Tibial nerve (tissue), 4 donors: Measurements from ENCODE around the gene TRAF3. TPM values are rescaled to one million over a fixed set of nuclear protein-coding genes. Genes with fewer than 3 reads are reported as not detected.

Source experiments
- DNase-seq, 2 donors: peaks; one replicate each; pipeline ENCODE4 v3.0.0-alpha.2; 2019; ENCODE audit warnings: low spot score in 2 of 2
- H3K27ac ChIP-seq, 4 donors: fragments of 200-600 bp; sonication (generic) in 3 of 4; one replicate each; pipeline ENCODE4 v1.5.1; 2017 to 2019; ENCODE audit warnings: mild to moderate bottlenecking in 1 of 4
- H3K27me3 ChIP-seq, 2 donors: fragments of 200-600 bp; sonication (generic) in 1 of 2; one replicate each; pipeline versions ENCODE4 v1.5.1 to v1.6.0; 2017 to 2019
- H3K36me3 ChIP-seq, 3 donors: fragments of 200-600 bp; sonication (generic); one replicate each; pipeline ENCODE4 v1.5.1; 2018 to 2019
- H3K4me1 ChIP-seq, 4 donors: fragments of 200-600 bp; sonication (generic) in 3 of 4; one replicate each; pipeline ENCODE4 v1.5.1; 2017 to 2019
- H3K4me3 ChIP-seq, 4 donors: fragments of 200-600 bp; sonication (generic) in 3 of 4; one replicate each; pipeline ENCODE4 v1.5.1; 2017 to 2019; ENCODE audit warnings: mild to moderate bottlenecking in 1 of 4, moderate library complexity in 1 of 4
- H3K9me3 ChIP-seq, 4 donors: fragments of 200-600 bp; sonication (generic) in 3 of 4; one replicate each; pipeline ENCODE4 v1.5.1; 2017 to 2019
- CTCF ChIP-seq, 5 experiments: fragments of 200-600 bp in 3 of 5; fragments of 450-650 bp in 2 of 5; sonication (generic) in 3 of 5; IDR thresholded peaks; one replicate each; pipeline ENCODE4 v1.5.1; 2016 to 2019; ENCODE audit warnings: antibody characterized with exemption in 5 of 5, mild to moderate bottlenecking in 3 of 5, moderate library complexity in 2 of 5
- EP300 ChIP-seq, 2 donors: sonication (generic); formaldehyde crosslinking; IDR thresholded peaks; one replicate each; pipeline ENCODE4 v1.6.1; 2017; ENCODE audit warnings: antibody characterized with exemption in 2 of 2, mild to moderate bottlenecking in 1 of 2
- POLR2A ChIP-seq, 2 donors: fragments of 450-650 bp; IDR thresholded peaks; one replicate each; pipeline ENCODE4 v1.6.1; 2017; ENCODE audit warnings: antibody characterized with exemption in 2 of 2, mild to moderate bottlenecking in 2 of 2, moderate library complexity in 2 of 2
- WGBS, 2 donors: methylation state at CpG; one replicate each; pipeline ENCODE4 v1.1.5; 2018; 5-methylcytosine and 5-hydroxymethylcytosine counted together
- total RNA-seq, 4 donors: library from RNA; depleted of rRNA; stranded (reverse); fragments of >200 nt; gene quantifications; one replicate each; pipeline ENCODE4 v1.1.0, GENCODE V29; 2016

Gene TRAF3
- total RNA-seq, 4 donors from 2014 or later, result 4.8 to 20.7 (median 13.4) TPM

GRCh38 chr14:102909462-102909861 lies 132.2 kb downstream of the TRAF3 start:
- Histone ChIP-seq H3K27me3 (no peaks in the 10 kb centered on the region), H3K4me3 (no peak overlapping the region), H3K4me1 (no peaks in the 10 kb centered on the region), H3K9me3 (no peaks in the 10 kb centered on the region), H3K36me3 (peaks cover 0 to 60% (median 0%) of the 10 kb centered on the region in 3 donors), H3K27ac (no peak overlapping the region)
- WGBS, 2 donors, result 88 to 91% methylated on average over 9 to 10 of the region's 10 CpGs
- no peak for DNase-seq
- TF ChIP-seq EP300 (IDR thresholded peaks at IDR 0.05) (no peak), CTCF (IDR thresholded peaks at IDR 0.05) (no peak), POLR2A (IDR thresholded peaks at IDR 0.05) (no peak)

DNA sequence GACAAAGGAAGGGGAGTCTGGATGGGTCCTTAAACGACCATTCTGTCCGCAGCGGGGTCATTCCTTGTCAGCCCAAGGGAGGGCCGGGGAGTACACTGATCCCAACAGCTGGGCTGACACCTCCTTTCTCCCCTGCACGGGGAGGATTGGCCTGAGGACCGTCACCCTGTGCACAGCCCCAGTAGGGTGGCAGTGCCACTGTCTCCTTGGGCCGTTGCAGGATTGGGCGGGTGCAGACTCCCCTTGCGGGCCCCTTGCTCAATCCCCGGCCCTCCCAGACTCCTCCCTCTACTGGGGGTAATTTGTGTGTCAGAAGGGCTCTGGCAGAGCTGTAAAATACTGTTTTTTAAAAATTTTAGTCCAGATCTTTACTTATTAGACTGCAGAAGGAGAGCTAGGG lies 132.7 kb downstream of the TRAF3 start:
- TF ChIP-seq CTCF (IDR thresholded peaks at IDR 0.05) (no peak), EP300 (IDR thresholded peaks at IDR 0.05) (no peak), POLR2A (IDR thresholded peaks at IDR 0.05) (no peak)

DNA sequence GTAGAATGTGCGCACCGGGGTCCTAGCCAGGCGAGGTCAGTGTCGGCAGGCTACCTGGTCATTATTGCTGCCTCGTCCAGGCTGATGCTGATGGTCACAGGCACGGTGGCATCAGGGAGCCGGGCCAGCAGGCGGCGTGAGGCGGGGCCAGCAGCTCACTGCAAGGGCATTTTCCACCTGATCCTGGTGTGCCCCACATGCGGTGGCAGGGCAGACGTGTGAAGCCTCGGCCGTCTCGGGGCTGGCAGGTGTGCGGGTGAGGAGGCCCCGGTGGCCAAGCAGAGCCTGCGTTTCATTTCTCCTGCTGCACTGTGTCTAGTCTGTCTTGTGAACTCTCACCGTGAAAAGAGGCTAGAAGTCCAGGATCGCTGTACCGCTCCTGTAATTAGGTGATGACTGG lies 133.2 kb downstream of the TRAF3 start:
- H3K4me3 ChIP-seq, result no peak overlapping the region
- H3K27ac ChIP-seq, result no peak overlapping the region
- no peak for TF ChIP-seq POLR2A (IDR thresholded peaks at IDR 0.05)
- no peak for TF ChIP-seq EP300 (IDR thresholded peaks at IDR 0.05)
- TF ChIP-seq CTCF (IDR thresholded peaks at IDR 0.05), result no peak
- WGBS, 2 donors, result 85 to 91% methylated on average over 19 to 21 of the region's 21 CpGs
- no peaks in the 10 kb centered on the region for H3K27me3 ChIP-seq
- H3K4me1 ChIP-seq, result no peaks in the 10 kb centered on the region
- no peaks in the 10 kb centered on the region for H3K9me3 ChIP-seq
- DNase-seq, result no peak
- peaks cover 0 to 52% (median 0%) of the 10 kb centered on the region in 3 donors for H3K36me3 ChIP-seq

More for the DNA sequence above, 132.7 kb downstream of the TRAF3 start:
- peaks cover 0 to 57% (median 0%) of the 10 kb centered on the region in 3 donors for H3K36me3 ChIP-seq
- no peak for DNase-seq
- no peaks in the 10 kb centered on the region for H3K4me1 ChIP-seq
- H3K4me3 ChIP-seq, result no peak overlapping the region
- no peaks in the 10 kb centered on the region for H3K27me3 ChIP-seq
- no peaks in the 10 kb centered on the region for H3K9me3 ChIP-seq
- WGBS, 2 donors, result 84 to 89% methylated on average over 9 of the region's 10 CpGs
- H3K27ac ChIP-seq, result no peak overlapping the region

DNA sequence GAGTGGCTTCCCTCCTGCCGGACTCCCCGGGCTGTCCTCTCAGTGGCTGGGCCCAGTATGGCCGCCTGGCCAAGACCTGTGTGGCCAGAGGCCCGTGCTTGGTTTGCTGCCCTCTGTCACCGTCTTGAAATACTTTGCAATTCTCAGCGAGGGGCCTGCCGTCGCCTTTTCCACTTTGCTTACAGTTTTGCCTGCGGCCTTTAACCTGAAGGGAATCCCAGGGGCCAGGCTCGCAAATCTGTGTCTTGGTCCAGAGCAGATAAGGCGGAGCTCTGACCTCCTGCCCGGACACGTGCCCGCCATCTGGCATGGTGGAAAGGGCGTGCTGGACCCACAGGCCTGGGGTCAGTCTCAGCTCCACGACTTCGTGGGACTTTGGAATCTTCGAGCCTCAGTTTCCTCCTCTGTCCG lies 134.3 kb downstream of the TRAF3 start:
- no peaks in the 10 kb centered on the region for H3K27me3 ChIP-seq
- H3K27ac ChIP-seq, result no peak overlapping the region
- no peak for DNase-seq
- no peaks in the 10 kb centered on the region for H3K9me3 ChIP-seq
- no peak for TF ChIP-seq EP300 (IDR thresholded peaks at IDR 0.05)
- no peak for TF ChIP-seq CTCF (IDR thresholded peaks at IDR 0.05)
- no peak for TF ChIP-seq POLR2A (IDR thresholded peaks at IDR 0.05)
- H3K36me3 ChIP-seq, result peaks cover 0 to 43% (median 0%) of the 10 kb centered on the region in 3 donors
- H3K4me1 ChIP-seq, result no peaks in the 10 kb centered on the region
- H3K4me3 ChIP-seq, result no peak overlapping the region
- 71 to 76% methylated on average over 18 to 19 of the region's 19 CpGs for WGBS, 2 donors

GRCh38 chr14:102911991-102912761 lies 134.9 kb downstream of the TRAF3 start:
- Histone ChIP-seq H3K27ac (no peak overlapping the region), H3K36me3 (peaks cover 0 to 37% (median 0%) of the 10 kb centered on the region in 3 donors), H3K4me3 (no peak overlapping the region), H3K9me3 (no peaks in the 10 kb centered on the region), H3K27me3 (no peaks in the 10 kb centered on the region), H3K4me1 (no peaks in the 10 kb centered on the region)
- no peak for TF ChIP-seq POLR2A (IDR thresholded peaks at IDR 0.05)
- TF ChIP-seq CTCF (IDR thresholded peaks at IDR 0.05), result no peak
- TF ChIP-seq EP300 (IDR thresholded peaks at IDR 0.05), result no peak
- 92 to 93% methylated on average over 15 to 18 of the region's 21 CpGs for WGBS, 2 donors
- no peak for DNase-seq
